ENCODE results near the gene SPATA2L. TPM values are rescaled to one million over a fixed set of nuclear protein-coding genes. Genes with fewer than 3 reads are reported as not detected.

The SPATA2L gene
- total RNA-seq, 1 donor from 2014 or later, result 24.0 TPM

DNA sequence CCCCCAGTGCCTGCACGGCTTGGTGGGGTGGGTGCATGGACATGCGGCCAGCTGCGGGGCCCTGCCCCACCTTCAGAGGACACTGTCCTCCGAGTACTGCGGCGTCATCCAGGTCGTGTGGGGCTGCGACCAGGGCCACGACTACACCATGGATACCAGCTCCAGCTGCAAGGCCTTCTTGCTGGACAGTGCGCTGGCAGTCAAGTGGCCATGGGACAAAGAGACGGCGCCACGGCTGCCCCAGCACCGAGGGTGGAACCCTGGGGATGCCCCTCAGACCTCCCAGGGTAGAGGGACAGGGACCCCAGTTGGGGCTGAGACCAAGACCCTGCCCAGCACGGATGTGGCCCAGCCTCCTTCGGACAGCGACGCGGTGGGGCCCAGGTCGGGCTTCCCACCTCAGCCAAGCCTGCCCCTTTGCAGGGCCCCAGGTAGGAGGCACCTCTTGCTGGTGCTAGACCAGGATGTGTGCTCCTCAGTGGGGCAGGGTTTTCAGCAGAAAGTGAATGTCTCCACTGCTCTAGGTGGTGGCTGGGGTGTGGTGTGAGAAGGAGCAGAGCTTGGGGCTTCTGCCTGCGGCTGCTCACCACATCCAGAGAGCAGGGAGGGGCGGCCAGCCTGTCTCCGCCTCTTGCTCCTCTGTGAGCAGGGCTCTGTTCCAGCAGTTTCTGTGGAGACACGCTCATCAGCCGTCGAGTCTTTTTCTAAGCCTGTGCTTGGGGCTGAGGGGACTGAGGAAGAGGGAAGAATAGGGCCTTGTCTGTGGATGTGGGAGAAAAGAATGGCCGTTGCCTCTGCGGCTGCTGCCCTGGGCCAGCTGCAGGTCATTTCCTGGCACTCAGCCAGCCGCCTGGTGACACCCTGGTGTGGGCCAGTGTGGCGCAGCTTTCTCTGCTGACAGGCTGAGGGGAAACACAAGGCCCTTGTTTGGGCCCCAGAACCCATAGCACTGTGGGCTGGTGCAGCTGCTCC, 22.1 kb upstream of the SPATA2L start:
- TF ChIP-seq, protein P1, sequence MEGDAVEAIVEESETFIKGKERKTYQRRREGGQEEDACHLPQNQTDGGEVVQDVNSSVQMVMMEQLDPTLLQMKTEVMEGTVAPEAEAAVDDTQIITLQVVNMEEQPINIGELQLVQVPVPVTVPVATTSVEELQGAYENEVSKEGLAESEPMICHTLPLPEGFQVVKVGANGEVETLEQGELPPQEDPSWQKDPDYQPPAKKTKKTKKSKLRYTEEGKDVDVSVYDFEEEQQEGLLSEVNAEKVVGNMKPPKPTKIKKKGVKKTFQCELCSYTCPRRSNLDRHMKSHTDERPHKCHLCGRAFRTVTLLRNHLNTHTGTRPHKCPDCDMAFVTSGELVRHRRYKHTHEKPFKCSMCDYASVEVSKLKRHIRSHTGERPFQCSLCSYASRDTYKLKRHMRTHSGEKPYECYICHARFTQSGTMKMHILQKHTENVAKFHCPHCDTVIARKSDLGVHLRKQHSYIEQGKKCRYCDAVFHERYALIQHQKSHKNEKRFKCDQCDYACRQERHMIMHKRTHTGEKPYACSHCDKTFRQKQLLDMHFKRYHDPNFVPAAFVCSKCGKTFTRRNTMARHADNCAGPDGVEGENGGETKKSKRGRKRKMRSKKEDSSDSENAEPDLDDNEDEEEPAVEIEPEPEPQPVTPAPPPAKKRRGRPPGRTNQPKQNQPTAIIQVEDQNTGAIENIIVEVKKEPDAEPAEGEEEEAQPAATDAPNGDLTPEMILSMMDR (IDR thresholded peaks at IDR 0.05; ENCODE audit: insufficient read depth, low read length, poor library complexity, severe bottlenecking), result no peak
- no peak overlapping the region for H3K4me3 ChIP-seq (ENCODE audit: low read depth, low read length)
- no peak for DNase-seq (ENCODE audit: low read depth)
- H3K36me3 ChIP-seq (ENCODE audit: control insufficient read depth, insufficient read depth, low read length), result peaks cover 11% of the 10 kb centered on the region
- H3K27me3 ChIP-seq (ENCODE audit: control insufficient read depth, insufficient read depth, low read length), result no peaks in the 10 kb centered on the region

DNA sequence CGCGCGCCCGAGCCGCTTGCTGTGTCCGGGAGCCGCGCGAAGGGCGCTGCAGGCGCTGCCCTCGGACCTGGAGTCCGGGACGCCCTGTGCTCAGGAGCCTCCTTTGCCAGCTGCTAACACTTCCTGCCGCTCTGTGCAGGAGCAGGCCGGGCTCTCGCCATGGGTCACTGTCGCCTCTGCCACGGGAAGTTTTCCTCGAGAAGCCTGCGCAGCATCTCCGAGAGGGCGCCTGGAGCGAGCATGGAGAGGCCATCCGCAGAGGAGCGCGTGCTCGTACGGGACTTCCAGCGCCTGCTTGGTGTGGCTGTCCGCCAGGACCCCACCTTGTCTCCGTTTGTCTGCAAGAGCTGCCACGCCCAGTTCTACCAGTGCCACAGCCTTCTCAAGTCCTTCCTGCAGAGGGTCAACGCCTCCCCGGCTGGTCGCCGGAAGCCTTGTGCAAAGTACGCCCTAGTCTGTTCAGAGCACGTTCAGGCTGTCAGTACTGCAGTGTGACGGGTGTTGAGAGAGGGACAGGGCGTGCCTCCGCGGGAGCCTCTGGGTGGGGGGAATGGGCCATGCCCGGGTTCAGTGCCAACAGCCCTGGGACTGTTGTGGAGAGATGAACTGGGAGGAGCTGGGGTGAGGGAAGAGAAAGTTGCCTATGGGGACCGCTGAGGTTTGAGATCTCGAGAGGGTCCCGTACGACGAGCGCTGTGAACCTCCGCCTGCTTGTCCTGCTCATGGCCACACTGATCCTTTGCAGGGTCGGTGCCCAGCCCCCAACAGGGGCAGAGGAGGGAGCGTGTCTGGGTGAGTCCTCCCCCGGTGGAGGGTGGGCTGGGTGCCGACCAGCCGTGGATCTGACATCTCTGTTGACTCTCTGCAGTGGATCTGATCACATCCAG, 21.1 kb upstream of the SPATA2L start:
- Histone ChIP-seq H3K27me3 (ENCODE audit: control insufficient read depth, insufficient read depth, low read length) (no peaks in the 10 kb centered on the region), H3K36me3 (ENCODE audit: control insufficient read depth, insufficient read depth, low read length) (peaks cover 11% of the 10 kb centered on the region), H3K4me3 (ENCODE audit: low read depth, low read length) (peak overlapping the region; percentile 56)
- TF ChIP-seq, protein P1 (IDR thresholded peaks at IDR 0.05; ENCODE audit: insufficient read depth, low read length, poor library complexity, severe bottlenecking), result no peak
- no peak for DNase-seq (ENCODE audit: low read depth)

DNA sequence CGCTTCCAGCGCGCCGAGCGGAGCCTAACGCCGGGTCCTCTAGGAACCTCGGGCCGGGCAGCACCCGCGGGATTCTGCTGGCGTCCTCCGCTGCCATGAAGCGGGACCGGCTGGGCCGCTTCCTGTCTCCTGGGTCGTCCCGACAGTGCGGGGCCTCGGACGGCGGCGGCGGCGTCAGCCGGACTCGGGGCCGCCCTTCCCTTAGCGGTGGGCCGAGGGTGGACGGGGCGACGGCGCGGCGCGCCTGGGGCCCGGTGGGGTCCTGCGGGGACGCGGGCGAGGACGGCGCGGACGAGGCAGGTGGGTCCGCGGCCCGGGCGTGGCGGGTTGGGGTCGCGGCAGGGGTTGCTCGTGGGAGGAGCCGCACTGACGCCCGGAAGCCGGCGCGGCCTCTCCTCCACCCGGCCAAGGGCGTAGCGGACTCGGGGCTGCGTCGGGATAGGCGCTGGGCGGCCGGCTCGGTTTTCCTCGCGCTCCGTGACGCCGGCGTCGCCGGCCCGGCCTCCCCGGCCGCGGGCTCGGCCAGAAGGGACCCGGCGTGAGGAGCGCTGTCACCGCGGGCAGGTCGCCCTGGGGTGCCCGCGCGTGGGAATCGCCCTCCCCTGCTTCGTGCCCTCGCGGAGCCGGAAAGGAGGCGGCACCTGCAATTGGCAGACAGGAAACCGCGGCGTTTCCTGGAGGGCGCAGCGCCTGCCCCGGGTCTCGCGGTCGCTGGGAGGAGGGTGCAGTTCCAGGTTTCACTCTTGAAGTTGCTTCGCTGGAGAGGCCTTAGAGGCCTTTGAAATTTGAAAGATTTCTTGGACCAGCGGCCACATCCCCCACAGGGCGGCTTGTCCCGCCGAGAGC, 20.3 kb upstream of the SPATA2L start:
- Histone ChIP-seq H3K4me3 (ENCODE audit: low read depth, low read length) (peak overlapping the region; percentile 56), H3K36me3 (ENCODE audit: control insufficient read depth, insufficient read depth, low read length) (peaks cover 10% of the 10 kb centered on the region), H3K27me3 (ENCODE audit: control insufficient read depth, insufficient read depth, low read length) (no peaks in the 10 kb centered on the region)
- DNase-seq (ENCODE audit: low read depth), result no peak
- TF ChIP-seq, protein P1 (IDR thresholded peaks at IDR 0.05; ENCODE audit: insufficient read depth, low read length, poor library complexity, severe bottlenecking), result no peak

DNA sequence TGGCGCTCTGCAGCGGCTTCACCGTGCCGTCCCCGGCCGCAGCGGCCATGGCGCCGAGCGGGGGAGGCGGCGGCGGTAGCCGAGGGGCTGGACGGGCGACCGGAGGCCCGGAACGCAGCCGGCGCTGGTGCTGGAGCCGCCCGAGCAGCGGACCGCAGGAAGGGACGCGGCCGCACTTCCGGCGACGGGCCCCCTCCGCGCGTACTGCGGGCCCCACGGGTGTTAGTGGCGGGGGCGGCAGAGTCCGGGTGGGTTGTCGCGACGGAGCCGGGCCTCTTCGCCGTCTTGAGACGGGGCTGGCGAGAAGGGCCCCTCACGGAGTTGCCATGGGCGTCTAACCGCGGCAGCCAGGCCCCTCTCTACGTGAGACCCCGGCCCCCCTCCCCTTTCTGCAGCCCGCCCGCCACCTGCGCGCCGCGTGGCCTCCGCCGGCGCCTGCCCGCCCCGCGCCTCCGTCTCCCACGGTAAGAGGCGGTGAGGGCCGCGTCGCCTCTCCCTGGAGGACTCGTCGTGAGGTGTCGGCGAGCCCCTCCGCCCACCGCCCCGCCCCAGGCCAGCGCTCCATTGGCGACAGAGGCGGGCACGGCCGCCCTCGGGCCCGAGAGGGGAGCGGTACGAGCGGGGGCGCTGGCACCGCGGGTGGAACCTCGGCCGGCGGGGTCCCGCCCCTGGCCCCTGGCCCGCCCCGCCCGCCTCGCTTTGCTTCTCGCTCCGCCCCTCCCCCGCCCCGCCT, 19.5 kb upstream of the SPATA2L start, which contains the start of the genes VPS9D1 and ZNF276:
Gene VPS9D1, minus strand, starts transcription at position 86 of the 733 bp plus-strand sequence. Its CDS starts 37 bp downstream, at position 49.
Gene ZNF276, plus strand, starts transcription at position 725 of the 733 bp plus-strand sequence. CDS start 104 bp downstream, outside the sequence.
- H3K27me3 ChIP-seq (ENCODE audit: control insufficient read depth, insufficient read depth, low read length), result no peaks in the 10 kb centered on the region
- TF ChIP-seq, protein P1 (IDR thresholded peaks at IDR 0.05; ENCODE audit: insufficient read depth, low read length, poor library complexity, severe bottlenecking), result no peak
- peaks cover 10% of the 10 kb centered on the region for H3K36me3 ChIP-seq (ENCODE audit: control insufficient read depth, insufficient read depth, low read length)
- peak within 1 kb of the TSS; percentile 56 for H3K4me3 ChIP-seq (ENCODE audit: low read depth, low read length)
- no peak for DNase-seq (ENCODE audit: low read depth)

- Histone ChIP-seq H3K27me3 (ENCODE audit: control insufficient read depth, insufficient read depth, low read length) (no peaks in the 10 kb centered on the region), H3K4me3 (ENCODE audit: low read depth, low read length) (peak overlapping the region; percentile 56), H3K36me3 (ENCODE audit: control insufficient read depth, insufficient read depth, low read length) (peaks cover 10% of the 10 kb centered on the region)
- no peak for DNase-seq (ENCODE audit: low read depth)
- TF ChIP-seq, protein P1 (IDR thresholded peaks at IDR 0.05; ENCODE audit: insufficient read depth, low read length, poor library complexity, severe bottlenecking), result no peak
Measured at GRCh38 chr16:89720551-89720812, 19.0 kb upstream of the SPATA2L start.
